AG08396 (cell line): ENCODE measurements around the gene SH3TC1.
A peak's percentile ranks its signal among the peaks of the same experiment; 100 is the strongest.

ENCODE experiments used
- DNase-seq: peaks from one replicate; pipeline ENCODE4 v3.0.0; 2012; ENCODE audit warnings: low spot score, mixed read lengths

SH3TC1 gene

DNA sequence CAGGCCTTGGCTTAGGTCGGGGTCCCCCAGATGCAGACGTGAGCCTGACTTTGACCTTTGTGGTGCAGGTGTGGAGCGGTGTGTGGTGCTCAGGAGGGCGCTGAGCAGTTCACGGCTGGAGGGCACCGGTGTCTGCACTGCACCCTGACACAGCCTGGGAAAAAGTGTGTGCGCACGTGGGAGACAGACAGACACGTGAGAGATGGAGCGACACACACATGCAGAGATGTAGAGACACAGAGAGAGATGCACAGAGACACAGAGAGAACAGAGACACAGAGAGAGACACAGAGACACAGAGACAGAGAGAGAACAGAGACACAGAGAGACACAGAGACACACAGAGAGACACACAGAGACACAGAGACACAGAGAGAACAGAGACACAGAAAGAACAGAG is 64.3 kb downstream of the SH3TC1 start:
- no peak for DNase-seq

DNA sequence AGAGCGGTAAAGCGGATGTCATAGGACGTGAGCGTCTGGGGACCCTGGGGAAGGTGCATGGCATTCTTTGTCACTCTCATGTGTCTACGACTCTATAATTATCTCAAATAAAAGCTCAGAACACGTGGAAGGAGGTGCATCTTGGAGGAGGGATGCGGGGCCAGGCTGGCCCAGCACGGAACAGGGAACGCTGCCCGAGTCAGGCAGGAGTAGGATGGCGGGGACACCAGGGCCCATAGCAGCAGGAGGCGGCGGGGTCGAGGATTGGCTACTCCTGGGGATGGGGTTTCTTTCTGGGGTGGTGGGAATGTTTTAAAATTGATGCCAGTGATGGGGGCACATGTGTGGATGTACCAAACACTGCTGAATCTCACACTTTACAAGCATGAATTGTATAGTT is 65.0 kb downstream of the SH3TC1 start:
- no peak for DNase-seq

DNA sequence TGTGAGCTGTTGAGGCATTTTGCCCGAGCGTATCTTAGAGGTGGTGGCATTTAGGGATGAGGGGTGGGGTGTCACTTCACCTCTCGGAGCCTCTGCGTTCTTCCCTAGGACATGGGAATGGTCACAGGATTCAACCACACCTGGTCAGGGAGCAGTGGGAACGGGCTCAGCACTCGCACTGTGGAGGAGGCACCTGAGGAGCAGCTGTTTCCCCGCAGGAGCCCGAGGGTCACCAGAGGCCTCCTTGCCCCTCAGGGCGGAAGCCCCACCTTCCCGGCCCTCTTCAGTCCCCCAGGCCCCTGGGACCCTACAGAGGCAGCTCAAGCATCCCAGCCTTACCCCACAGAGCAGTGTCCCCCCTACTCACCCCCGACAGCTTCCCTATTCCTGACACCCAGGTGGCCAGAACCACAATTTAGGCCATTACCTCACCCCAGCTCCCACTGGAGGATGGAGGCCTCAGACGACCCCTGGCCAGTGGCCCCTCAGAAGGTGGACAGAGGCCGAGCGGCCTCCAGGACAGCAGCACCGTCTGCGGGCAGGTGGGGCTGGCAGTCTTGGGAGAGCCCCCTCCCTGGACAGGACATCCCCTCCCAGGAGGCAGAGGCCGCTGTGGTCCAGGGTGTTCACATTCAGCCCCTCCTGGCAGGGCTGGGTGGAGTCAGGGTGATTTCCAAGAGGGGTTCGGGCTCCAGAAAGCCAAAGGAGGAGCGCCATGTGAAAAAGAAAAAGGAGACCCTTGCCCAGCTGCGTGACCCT is 66.3 kb downstream of the SH3TC1 start:
- no peak for DNase-seq

GRCh38 chr4:8266088-8266487 is 67.0 kb downstream of the SH3TC1 start:
- no peak for DNase-seq

- no peak for DNase-seq
Measured at GRCh38 chr4:8266508-8266907, 67.4 kb downstream of the SH3TC1 start.

DNA sequence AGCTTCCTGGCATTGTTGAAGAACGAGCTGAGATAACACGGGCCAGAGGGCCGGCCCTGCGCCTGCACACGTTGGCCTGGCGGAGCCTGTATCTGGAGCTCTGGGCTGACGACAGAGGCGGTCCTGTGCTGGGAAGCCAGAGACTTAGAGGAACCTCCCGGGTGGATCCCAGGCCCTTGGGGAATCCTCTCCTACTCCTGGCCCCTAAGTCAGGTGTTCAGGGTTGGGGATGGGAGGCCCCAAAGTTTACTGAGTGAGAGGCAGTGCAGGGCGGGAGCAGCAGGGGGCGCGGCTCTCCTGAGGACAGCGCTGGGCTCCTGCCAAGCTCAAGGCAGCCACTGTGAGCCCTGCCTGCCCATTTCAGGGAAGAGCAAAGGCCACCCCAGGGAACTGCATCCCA is 68.0 kb downstream of the SH3TC1 start:
- DNase-seq = peak; percentile 84

DNA sequence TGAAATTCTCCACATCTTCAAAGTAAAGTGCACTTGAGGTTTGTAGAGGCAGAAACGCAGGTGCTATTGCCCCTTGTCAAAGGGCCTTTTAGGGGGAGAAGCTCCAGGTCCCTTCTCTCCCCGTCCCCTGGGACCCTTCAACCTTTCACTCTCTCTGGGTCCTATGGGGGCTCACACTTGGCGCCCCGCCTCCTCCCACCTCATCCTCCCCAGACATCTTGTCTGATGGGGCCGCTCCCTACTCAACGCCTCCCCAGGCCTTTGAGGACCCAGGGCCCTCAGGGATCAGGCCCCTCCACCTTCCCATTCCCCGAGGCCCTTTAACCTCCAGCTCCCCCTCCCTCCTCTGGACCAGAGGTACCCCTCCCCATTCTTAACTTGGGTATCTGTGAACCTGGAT is 69.1 kb downstream of the SH3TC1 start:
- DNase-seq = no peak

DNA sequence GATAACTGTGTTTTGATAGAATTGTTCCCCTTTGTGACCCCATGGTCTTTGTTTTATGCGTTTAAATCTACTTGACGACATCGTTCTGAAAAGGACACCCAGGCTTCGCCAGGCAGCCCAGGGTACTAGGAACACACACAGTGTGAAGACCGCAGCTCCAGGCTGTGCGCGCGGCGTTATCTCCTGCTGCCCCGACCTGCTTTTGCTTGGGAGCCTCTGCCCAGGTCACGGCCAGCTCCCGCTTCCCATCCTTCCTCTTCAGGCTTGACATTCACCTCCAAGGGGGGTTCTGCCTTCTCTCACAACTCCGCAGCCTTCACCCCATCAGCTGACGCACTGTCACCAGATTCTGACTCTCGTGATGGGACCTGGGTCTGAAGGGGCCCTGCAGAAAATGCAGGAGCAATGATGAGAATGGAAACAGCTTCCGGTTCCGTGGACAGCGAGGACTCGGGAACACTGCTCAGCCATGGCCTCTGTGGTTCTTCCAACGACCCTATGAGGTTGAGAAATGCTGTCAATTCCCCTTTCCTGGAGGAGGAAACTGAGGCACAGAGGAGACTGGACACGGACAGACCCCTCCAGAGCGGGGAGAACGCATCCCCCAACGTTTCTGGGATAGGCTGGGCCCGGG is 69.9 kb downstream of the SH3TC1 start:
- no peak for DNase-seq

- peak; percentile 82 for DNase-seq
Measured at GRCh38 chr4:8269535-8270417, 70.7 kb downstream of the SH3TC1 start, which contains the start of gene HTRA3. HTRA3 (plus strand) TSS chr4:8269754; CDS start chr4:8269969, 215 bp downstream.

DNA sequence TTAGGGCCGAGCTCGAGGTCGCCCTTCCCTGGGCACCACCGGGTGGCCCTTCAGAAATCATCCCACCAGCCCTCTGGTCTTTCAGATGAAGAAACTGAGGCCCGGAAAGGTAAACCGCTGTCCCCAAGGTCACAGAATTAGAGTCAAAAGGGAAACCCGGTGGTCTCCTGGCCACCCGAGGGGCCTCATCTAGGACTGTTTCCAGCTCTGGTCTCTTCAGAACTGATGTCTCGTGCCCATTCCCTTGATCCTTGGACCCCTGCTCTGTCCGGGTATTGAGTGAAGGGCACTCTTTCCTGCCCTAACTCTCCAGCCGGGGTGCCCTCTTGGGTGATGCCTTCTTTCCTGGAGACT is 71.3 kb downstream of the SH3TC1 start:
- DNase-seq = no peak

- no peak for DNase-seq
Measured at GRCh38 chr4:8270912-8271815, 72.1 kb downstream of the SH3TC1 start.

- no peak for DNase-seq
Measured at GRCh38 chr4:8271821-8272220, 72.7 kb downstream of the SH3TC1 start.

- DNase-seq = no peak
Measured at GRCh38 chr4:8272472-8273428, 73.7 kb downstream of the SH3TC1 start.

- DNase-seq = no peak
Measured at GRCh38 chr4:8273450-8273849, 74.4 kb downstream of the SH3TC1 start.

DNA sequence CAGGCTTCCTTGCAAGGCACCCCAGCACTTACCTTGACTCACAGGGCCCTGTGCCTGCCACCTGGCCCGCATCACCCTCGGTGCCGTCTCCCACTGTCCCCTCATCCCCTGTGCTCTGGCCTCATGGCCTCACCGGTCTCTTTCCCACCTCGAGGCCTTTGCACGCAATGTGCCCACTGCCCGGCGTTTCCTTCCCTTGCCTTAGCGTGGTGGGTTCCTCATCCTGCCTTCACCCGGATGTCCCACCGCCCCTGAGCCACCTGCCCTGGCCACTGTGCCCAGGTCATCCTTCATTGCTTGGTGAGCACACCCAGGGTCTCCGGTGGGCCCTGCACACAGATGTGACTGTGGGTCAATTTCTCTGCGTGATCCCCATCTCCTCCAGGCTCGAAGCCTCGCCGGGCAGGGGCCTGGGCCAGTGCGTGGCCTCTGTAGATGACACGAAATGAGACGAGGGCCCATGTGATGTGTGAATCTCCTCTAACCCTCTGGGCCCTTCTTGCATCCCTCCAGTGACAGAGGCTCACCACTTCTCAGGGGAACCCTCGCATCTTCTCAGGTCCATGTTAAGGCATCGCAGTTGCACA is 75.1 kb downstream of the SH3TC1 start:
- DNase-seq = no peak

- peak; percentile 93 for DNase-seq
Measured at GRCh38 chr4:8274765-8275547, 75.9 kb downstream of the SH3TC1 start.

GRCh38 chr4:8275548-8275910 is 76.4 kb downstream of the SH3TC1 start:
- DNase-seq = no peak

DNA sequence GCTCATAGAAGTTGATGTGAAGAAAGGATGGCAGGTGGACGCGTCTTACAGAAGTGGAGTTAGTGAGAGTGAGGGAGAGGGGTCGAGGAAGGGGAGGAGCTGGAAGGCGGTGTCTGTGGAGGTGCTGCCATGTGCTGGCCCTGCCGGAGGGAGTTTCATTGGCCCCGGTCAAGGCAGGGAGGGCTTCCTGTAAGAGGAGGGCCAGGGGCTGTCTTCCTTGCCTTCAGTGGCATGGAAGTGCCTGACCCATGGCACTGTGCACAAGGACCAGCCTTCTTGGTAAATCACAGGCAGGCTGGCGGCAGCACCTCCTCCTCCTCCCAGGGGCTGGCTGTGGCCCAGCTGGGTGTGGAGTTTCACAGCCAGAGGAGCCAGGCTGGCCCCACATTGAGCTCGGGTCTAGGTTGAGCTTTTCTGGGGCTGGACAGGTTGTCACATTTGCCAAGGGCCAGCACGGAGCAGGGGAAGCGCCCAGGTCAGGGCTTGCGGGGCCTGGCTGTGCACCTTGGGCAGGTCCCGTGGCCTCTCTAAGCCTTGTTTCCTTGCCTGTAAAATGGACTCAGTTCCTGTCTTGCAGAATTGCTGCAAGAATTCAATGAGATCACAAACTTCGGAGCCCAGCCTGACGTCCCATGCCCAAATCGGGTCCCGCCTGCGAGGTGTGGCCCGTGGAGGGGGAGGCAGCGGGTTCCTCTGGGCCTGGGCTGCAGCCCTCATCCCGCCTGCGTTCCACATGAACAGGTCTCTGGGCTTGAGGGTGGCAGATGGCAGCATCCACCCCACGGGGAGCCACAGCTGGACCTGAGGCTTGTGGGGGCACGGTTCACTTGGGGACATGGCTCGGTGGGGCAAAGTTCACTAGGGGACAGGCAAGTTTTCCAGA is 77.5 kb downstream of the SH3TC1 start:
- DNase-seq = no peak
